Stomach smooth muscle (tissue), 2 donors: ENCODE measurements around the gene HDAC5.
"Not testable (repeated sequence)": the region's sequence is repeated elsewhere in the genome, so short reads cannot be mapped to it uniquely, and the experiment has no call there.

Experiments
- H3K27ac ChIP-seq: one replicate; pipeline ENCODE4 v1.7.0; 2013; ENCODE audit warnings: mild to moderate bottlenecking, low read length, inconsistent platforms
- H3K27me3 ChIP-seq, 2 donors: one replicate each; pipeline ENCODE4 v1.7.0; 2013; ENCODE audit warnings: low read length in 2 of 2; ENCODE audit not compliant: insufficient read depth in 2 of 2, control insufficient read depth in 1 of 2
- H3K36me3 ChIP-seq, 2 donors: one replicate each; pipeline ENCODE4 v1.7.0; 2013; ENCODE audit warnings: low read length in 2 of 2; ENCODE audit not compliant: control insufficient read depth in 2 of 2, insufficient read depth in 2 of 2
- H3K4me1 ChIP-seq: one replicate; pipeline ENCODE4 v1.7.0; 2013; ENCODE audit warnings: low read length; ENCODE audit not compliant: control insufficient read depth, insufficient read depth
- H3K4me3 ChIP-seq, 2 donors: one replicate each; pipeline ENCODE4 v1.7.0; 2013; ENCODE audit warnings: low read length in 2 of 2
- H3K9ac ChIP-seq, 2 donors: one replicate each; pipeline ENCODE4 v1.7.0; 2013; ENCODE audit warnings: low read length in 2 of 2, mild to moderate bottlenecking in 1 of 2
- H3K9me3 ChIP-seq, 2 donors: one replicate each; pipeline ENCODE4 v1.7.0; 2013; ENCODE audit warnings: low read length in 2 of 2; ENCODE audit not compliant: control insufficient read depth in 2 of 2
- donor health status: healthy.
- donor health status: Pancreatic carcinoma.

Gene HDAC5

DNA sequence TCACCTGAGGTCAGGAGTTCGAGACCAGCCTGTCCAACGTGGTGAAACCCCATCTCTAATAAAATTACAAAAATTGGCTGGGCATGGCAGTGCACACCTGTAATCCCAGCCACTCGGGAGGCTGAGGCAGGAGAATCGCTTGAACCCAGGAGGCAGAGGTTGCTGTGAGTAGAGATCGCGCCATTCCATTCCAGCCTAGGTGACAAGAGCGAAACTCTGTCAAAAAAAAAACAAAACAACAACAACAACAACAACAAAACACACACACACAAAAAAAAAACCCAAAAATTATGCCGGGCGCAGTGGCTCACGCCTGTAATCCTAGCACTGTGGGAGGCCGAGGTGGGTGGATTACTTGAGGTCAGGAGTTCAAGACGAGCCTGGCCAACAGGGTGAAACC is 7.9 kb upstream of the HDAC5 start:
- H3K4me1 ChIP-seq, H3K9ac ChIP-seq, H3K27me3 ChIP-seq, H3K4me3 ChIP-seq, H3K9me3 ChIP-seq, H3K27ac ChIP-seq, H3K36me3 ChIP-seq: not testable (repeated sequence)

- H3K27ac ChIP-seq = no peak overlapping the region
- no peaks in the 10 kb centered on the region for H3K9me3 ChIP-seq
- H3K9ac ChIP-seq = no peak overlapping the region
- H3K36me3 ChIP-seq = no peaks in the 10 kb centered on the region
- no peak overlapping the region for H3K4me3 ChIP-seq
- H3K27me3 ChIP-seq = no peaks in the 10 kb centered on the region
- no peaks in the 10 kb centered on the region for H3K4me1 ChIP-seq
Measured at GRCh38 chr17:44130693-44131349, 7.4 kb upstream of the HDAC5 start.

DNA sequence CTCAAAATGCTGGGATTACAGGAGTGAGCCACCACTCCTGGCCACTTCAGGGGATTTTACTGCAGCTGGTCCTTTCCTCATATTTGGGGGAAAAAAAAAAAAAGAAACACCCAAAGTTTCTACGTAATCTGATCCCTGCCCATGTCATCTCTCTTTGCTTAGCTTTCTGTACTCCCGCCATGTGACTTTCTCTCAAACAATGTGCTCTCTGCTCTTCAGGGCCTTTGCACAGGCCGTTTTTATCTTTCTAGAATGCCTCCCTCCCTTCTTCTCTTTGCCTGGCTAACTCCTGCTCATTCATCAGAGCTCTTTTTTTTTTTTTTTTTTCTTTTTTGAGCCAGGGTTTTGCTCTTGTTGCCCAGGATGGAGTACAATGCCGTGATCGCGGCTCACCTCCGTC is 4.9 kb upstream of the HDAC5 start:
- Histone ChIP-seq H3K36me3 (no peaks in the 10 kb centered on the region), H3K27ac (no peak overlapping the region), H3K9me3 (no peaks in the 10 kb centered on the region), H3K9ac (no peak overlapping the region), H3K4me1 (peaks cover 6% of the 10 kb centered on the region), H3K27me3 (no peaks in the 10 kb centered on the region), H3K4me3 (no peak overlapping the region)

GRCh38 chr17:44124118-44124438 is 637 bp upstream of the HDAC5 start:
- Histone ChIP-seq H3K27ac (peak overlapping the region; percentile 82), H3K9me3 (no peaks in the 10 kb centered on the region), H3K27me3 (no peaks in the 10 kb centered on the region), H3K36me3 (no peaks in the 10 kb centered on the region), H3K9ac (peak overlapping the region; percentile 74 to 80), H3K4me3 (peak overlapping the region; percentile 86 to 92), H3K4me1 (peaks cover 42% of the 10 kb centered on the region)

GRCh38 chr17:44122816-44123355 is 555 bp downstream of the HDAC5 start:
- no peaks in the 10 kb centered on the region for H3K27me3 ChIP-seq
- H3K27ac ChIP-seq = peak overlapping the region; percentile 82
- no peaks in the 10 kb centered on the region for H3K36me3 ChIP-seq
- peaks cover 49% of the 10 kb centered on the region for H3K4me1 ChIP-seq
- H3K9me3 ChIP-seq = no peaks in the 10 kb centered on the region
- H3K9ac ChIP-seq = peak overlapping the region; percentile 50 to 76
- peak overlapping the region; percentile 65 to 92 for H3K4me3 ChIP-seq

GRCh38 chr17:44121997-44122815 is 1.2 kb downstream of the HDAC5 start:
- Histone ChIP-seq H3K4me3 (peak overlapping the region; percentile 65 to 92), H3K9ac (peak overlapping the region; percentile 50 to 76), H3K27ac (peak overlapping the region; percentile 18), H3K4me1 (peaks cover 49% of the 10 kb centered on the region), H3K27me3 (no peaks in the 10 kb centered on the region), H3K9me3 (no peaks in the 10 kb centered on the region), H3K36me3 (peaks cover under 1 to 2% of the 10 kb centered on the region in 2 donors)

DNA sequence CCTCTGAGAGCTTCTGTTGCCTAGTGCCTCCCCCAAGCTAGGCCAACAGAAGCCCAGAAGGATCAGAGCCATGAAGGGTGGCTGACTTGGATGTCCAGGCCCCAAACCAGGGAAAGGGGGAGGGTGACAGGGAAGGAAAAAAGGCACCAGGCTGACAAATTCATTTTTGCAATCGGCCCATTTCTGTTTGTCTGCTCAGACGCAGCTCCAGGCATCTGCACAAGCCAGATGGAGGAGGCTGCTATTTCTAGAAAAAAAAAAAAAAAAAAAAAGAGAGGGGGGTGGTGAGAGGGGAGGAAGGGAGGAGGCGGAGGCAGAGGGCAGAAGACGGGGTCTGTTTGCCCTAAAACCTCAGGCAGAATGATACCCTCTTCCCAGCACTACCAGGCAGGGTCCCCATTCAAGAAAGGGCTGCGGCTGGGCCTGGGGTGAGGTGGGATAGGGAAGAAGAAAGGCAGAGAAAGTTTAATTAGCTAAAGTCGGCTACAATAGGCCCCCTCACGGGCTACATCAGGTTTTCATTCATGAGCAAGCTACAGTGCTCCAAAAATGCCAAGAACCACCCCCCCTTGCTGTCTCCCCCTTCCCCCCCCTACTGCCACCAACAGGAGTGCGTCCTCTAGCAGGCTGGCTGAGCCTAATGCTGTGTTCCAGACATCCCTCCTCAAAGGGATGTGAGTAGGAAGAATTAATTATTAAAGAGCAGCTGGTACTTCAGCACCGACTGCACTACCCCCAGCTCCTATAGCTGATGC is 2.4 kb downstream of the HDAC5 start:
- Histone ChIP-seq H3K9me3 (no peaks in the 10 kb centered on the region), H3K9ac (no peak overlapping the region), H3K4me1 (peaks cover 55% of the 10 kb centered on the region), H3K27ac (no peak overlapping the region), H3K27me3 (no peaks in the 10 kb centered on the region), H3K4me3 (peak overlapping the region in 1 of 2 donors; percentile 92), H3K36me3 (peaks cover 10 to 13% of the 10 kb centered on the region in 2 donors)

DNA sequence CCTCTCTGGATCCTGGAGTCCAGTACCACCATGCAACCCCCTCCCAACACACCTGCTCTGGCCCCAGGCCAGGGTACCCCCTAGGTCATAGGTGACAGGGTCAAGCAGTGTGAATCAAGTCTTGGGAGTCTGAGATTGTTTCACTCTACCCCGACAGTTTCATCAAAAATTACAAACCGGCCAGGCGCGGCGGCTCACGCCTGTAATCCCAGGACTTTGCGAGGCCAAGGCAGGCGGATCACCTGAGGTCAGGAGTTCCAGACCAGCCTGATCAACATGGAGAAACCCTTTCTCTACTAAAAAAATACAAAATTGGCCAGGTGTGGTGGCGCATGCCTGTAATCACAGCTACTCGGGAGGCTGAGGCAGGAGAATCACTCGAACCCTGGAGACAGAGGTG is 3.2 kb downstream of the HDAC5 start:
- not testable (repeated sequence) for H3K27me3 ChIP-seq, H3K9me3 ChIP-seq, H3K27ac ChIP-seq, H3K9ac ChIP-seq, H3K4me3 ChIP-seq
- H3K36me3 ChIP-seq = peaks cover 10 to 13% of the 10 kb centered on the region in 2 donors
- H3K4me1 ChIP-seq = peaks cover 63% of the 10 kb centered on the region

DNA sequence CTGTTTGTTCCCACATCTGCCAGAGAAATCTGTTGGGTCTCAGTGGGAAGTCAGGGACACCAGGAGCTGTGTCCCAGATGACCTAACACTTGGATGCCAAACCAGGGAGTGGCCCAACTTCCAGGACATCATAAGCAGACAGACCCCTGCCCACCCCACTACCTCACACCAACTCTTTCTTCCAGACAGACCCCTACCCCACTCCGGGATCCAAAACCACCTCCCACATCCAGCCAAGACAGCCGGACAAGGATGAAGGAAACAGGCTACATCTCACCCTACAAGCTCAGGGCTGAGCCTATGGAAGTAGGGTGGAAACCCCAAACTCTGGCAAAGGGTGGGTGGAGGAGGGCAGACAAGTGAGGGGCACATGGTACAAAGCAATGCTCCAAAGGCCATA is 3.6 kb downstream of the HDAC5 start:
- Histone ChIP-seq H3K9ac (no peak overlapping the region), H3K9me3 (no peaks in the 10 kb centered on the region), H3K36me3 (peaks cover 10 to 15% of the 10 kb centered on the region in 2 donors), H3K4me1 (peaks cover 68% of the 10 kb centered on the region), H3K27ac (no peak overlapping the region), H3K27me3 (no peaks in the 10 kb centered on the region), H3K4me3 (no peak overlapping the region)

DNA sequence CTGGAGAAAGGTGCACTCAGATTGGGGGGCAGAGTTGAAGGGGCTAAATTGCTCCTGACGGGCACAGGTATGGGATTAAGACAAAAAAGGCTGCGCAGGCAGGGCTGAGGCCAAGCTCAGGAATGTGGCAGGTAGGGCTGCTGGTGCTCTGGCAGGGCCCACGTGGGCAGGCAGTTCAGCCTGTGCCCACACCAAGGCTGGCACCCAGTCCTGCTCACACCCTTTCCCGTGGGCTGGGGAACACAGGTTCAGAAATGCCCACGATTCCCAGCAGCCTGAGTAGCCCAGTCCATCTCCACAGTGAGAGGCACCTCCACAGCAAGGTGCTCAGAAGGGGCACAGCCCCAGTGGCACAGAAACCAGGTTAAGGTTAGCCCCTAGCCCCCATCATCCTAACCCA is 4.4 kb downstream of the HDAC5 start:
- Histone ChIP-seq H3K9me3 (no peaks in the 10 kb centered on the region), H3K27me3 (no peaks in the 10 kb centered on the region), H3K4me1 (peaks cover 71% of the 10 kb centered on the region), H3K9ac (no peak overlapping the region), H3K36me3 (peaks cover 13 to 16% of the 10 kb centered on the region in 2 donors), H3K27ac (no peak overlapping the region), H3K4me3 (no peak overlapping the region)
